GM19452 (cell line): ENCODE results near the gene ACSL6.

ENCODE experiments used
- ATAC-seq: cut with Tn5 transposase; IDR thresholded peaks from one replicate; pipeline ENCODE4 v1.9.1; 2021; ENCODE audit not compliant: unreplicated experiment

Gene ACSL6

GRCh38 chr5:132011622-132012343 is at the start of gene ACSL6:
ACSL6 (minus strand) TSS chr5:132011658; CDS start chr5:132011553, 105 bp downstream.
- ATAC-seq: no peak

GRCh38 chr5:132060501-132061161 is 49.2 kb upstream of the ACSL6 start, which contains the start of gene IL3:
IL3 (plus strand) TSS chr5:132060655; CDS start chr5:132060707, 52 bp downstream.
- no peak for ATAC-seq

- ATAC-seq: no peak
Measured at GRCh38 chr5:132059696-132060500, 48.4 kb upstream of the ACSL6 start.

GRCh38 chr5:132059043-132059695 is 47.7 kb upstream of the ACSL6 start:
- ATAC-seq: no peak

GRCh38 chr5:132058646-132059042 is 47.2 kb upstream of the ACSL6 start:
- no peak for ATAC-seq

GRCh38 chr5:132057498-132058255 is 46.2 kb upstream of the ACSL6 start:
- no peak for ATAC-seq

GRCh38 chr5:132056610-132057497 is 45.4 kb upstream of the ACSL6 start:
- no peak for ATAC-seq

- ATAC-seq: no peak
Measured at GRCh38 chr5:132055808-132056609, 44.6 kb upstream of the ACSL6 start.

- no peak for ATAC-seq
Measured at GRCh38 chr5:132055441-132055807, 44.0 kb upstream of the ACSL6 start.

- no peak for ATAC-seq
Measured at GRCh38 chr5:132054697-132055440, 43.4 kb upstream of the ACSL6 start.

- no peak for ATAC-seq
Measured at GRCh38 chr5:132054031-132054696, 42.7 kb upstream of the ACSL6 start.

GRCh38 chr5:132053483-132053882 is 42.0 kb upstream of the ACSL6 start:
- ATAC-seq: no peak

GRCh38 chr5:132052520-132052919 is 41.1 kb upstream of the ACSL6 start:
- no peak for ATAC-seq

- no peak for ATAC-seq
Measured at GRCh38 chr5:132050661-132051552, 39.4 kb upstream of the ACSL6 start.

- ATAC-seq: no peak
Measured at GRCh38 chr5:132050136-132050535, 38.7 kb upstream of the ACSL6 start.

- no peak for ATAC-seq
Measured at GRCh38 chr5:132049559-132049958, 38.1 kb upstream of the ACSL6 start.
